Tibial nerve (tissue), 4 donors: ENCODE results near the gene PAK4. TPM values are rescaled to one million over a fixed set of nuclear protein-coding genes. Genes with fewer than 3 reads are reported as not detected.

Experiments
- DNase-seq, 2 donors: peaks; one replicate each; pipeline ENCODE4 v3.0.0-alpha.2; 2019; ENCODE audit warnings: low spot score in 2 of 2
- H3K27ac ChIP-seq, 4 donors: fragments of 200-600 bp; sonication (generic) in 3 of 4; one replicate each; pipeline ENCODE4 v1.5.1; 2017 to 2019; ENCODE audit warnings: mild to moderate bottlenecking in 1 of 4
- H3K27me3 ChIP-seq, 2 donors: fragments of 200-600 bp; sonication (generic) in 1 of 2; one replicate each; pipeline versions ENCODE4 v1.5.1 to v1.6.0; 2017 to 2019
- H3K36me3 ChIP-seq, 3 donors: fragments of 200-600 bp; sonication (generic); one replicate each; pipeline ENCODE4 v1.5.1; 2018 to 2019
- H3K4me1 ChIP-seq, 4 donors: fragments of 200-600 bp; sonication (generic) in 3 of 4; one replicate each; pipeline ENCODE4 v1.5.1; 2017 to 2019
- H3K4me3 ChIP-seq, 4 donors: fragments of 200-600 bp; sonication (generic) in 3 of 4; one replicate each; pipeline ENCODE4 v1.5.1; 2017 to 2019; ENCODE audit warnings: mild to moderate bottlenecking in 1 of 4, moderate library complexity in 1 of 4
- H3K9me3 ChIP-seq, 4 donors: fragments of 200-600 bp; sonication (generic) in 3 of 4; one replicate each; pipeline ENCODE4 v1.5.1; 2017 to 2019
- CTCF ChIP-seq, 5 experiments: fragments of 200-600 bp in 3 of 5; fragments of 450-650 bp in 2 of 5; sonication (generic) in 3 of 5; IDR thresholded peaks; one replicate each; pipeline ENCODE4 v1.5.1; 2016 to 2019; ENCODE audit warnings: antibody characterized with exemption in 5 of 5, mild to moderate bottlenecking in 3 of 5, moderate library complexity in 2 of 5
- EP300 ChIP-seq, 2 donors: sonication (generic); formaldehyde crosslinking; IDR thresholded peaks; one replicate each; pipeline ENCODE4 v1.6.1; 2017; ENCODE audit warnings: antibody characterized with exemption in 2 of 2, mild to moderate bottlenecking in 1 of 2
- POLR2A ChIP-seq, 2 donors: fragments of 450-650 bp; IDR thresholded peaks; one replicate each; pipeline ENCODE4 v1.6.1; 2017; ENCODE audit warnings: antibody characterized with exemption in 2 of 2, mild to moderate bottlenecking in 2 of 2, moderate library complexity in 2 of 2
- WGBS, 2 donors: methylation state at CpG; one replicate each; pipeline ENCODE4 v1.1.5; 2018; 5-methylcytosine and 5-hydroxymethylcytosine counted together
- total RNA-seq, 4 donors: library from RNA; depleted of rRNA; stranded (reverse); fragments of >200 nt; gene quantifications; one replicate each; pipeline ENCODE4 v1.1.0, GENCODE V29; 2016

Gene PAK4
- total RNA-seq, 4 donors from 2014 or later = 22.9 to 45.1 (median 32.3) TPM

GRCh38 chr19:39206122-39206521 lies 80.5 kb downstream of the PAK4 start:
- Histone ChIP-seq H3K27ac (no peak overlapping the region), H3K9me3 (no peaks in the 10 kb centered on the region), H3K27me3 (peaks cover 0 to 57% of the 10 kb centered on the region in 2 donors), H3K4me3 (no peak overlapping the region), H3K4me1 (no peaks in the 10 kb centered on the region), H3K36me3 (no peaks in the 10 kb centered on the region)
- TF ChIP-seq EP300 (IDR thresholded peaks at IDR 0.05) = no peak
- TF ChIP-seq POLR2A (IDR thresholded peaks at IDR 0.05) = no peak
- no peak for TF ChIP-seq CTCF (IDR thresholded peaks at IDR 0.05)
- no peak for DNase-seq
- WGBS, 2 donors = 84 to 88% methylated on average over 6 of the region's 6 CpGs

- no peak for TF ChIP-seq CTCF (IDR thresholded peaks at IDR 0.05)
- TF ChIP-seq POLR2A (IDR thresholded peaks at IDR 0.05) = no peak
- TF ChIP-seq EP300 (IDR thresholded peaks at IDR 0.05) = no peak
- H3K27me3 ChIP-seq = peaks cover 0 to 44% of the 10 kb centered on the region in 2 donors
These were observed 81.8 kb downstream of the PAK4 start for GRCh38 chr19:39207293-39207836.

DNA sequence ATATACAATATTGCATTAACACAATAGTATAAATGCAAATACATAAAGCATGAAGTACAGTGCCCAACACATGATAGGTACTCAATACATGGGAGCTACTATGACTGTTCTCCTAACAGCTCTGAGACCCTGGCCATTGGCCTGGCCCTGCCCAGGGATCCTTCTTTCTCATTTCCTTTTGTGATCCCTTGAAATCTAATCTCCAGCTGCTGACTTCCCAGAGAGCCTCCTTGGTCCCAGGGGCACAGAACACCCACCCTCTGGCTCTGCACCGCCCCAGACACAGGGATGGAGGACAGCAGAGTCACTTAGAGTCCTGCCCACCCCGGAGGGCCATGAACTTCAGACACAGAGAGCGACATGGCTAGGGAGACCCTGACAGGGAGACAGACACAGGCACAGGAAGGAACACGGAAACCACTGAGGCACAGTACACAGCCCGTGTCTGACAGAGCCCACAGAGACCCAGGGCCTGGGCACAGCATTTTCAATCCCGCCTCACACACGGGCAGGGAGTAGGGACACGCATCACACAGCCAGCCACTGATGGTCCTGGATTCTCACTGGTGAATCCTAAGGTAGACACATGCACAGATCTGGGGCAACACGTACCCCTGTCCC lies 82.7 kb downstream of the PAK4 start:
- H3K27me3 ChIP-seq = peaks cover 0 to 35% of the 10 kb centered on the region in 2 donors
- H3K4me3 ChIP-seq = no peak overlapping the region

More at GRCh38 chr19:39207293-39207836, 81.8 kb downstream of the PAK4 start:
- Histone ChIP-seq H3K36me3 (no peaks in the 10 kb centered on the region), H3K9me3 (no peaks in the 10 kb centered on the region), H3K4me1 (no peaks in the 10 kb centered on the region), H3K27ac (no peak overlapping the region), H3K4me3 (no peak overlapping the region)
- no peak for DNase-seq
- WGBS, 2 donors = 64 to 70% methylated on average over 6 of the region's 6 CpGs

GRCh38 chr19:39209196-39209595 lies 83.6 kb downstream of the PAK4 start:
- no peak for DNase-seq
- Histone ChIP-seq H3K4me1 (no peaks in the 10 kb centered on the region), H3K36me3 (no peaks in the 10 kb centered on the region), H3K9me3 (no peaks in the 10 kb centered on the region), H3K27me3 (peaks cover 0 to 26% of the 10 kb centered on the region in 2 donors), H3K4me3 (no peak overlapping the region), H3K27ac (no peak overlapping the region)
- no peak for TF ChIP-seq CTCF (IDR thresholded peaks at IDR 0.05)
- TF ChIP-seq EP300 (IDR thresholded peaks at IDR 0.05) = no peak
- TF ChIP-seq POLR2A (IDR thresholded peaks at IDR 0.05) = no peak
- WGBS, 2 donors = 70 to 73% methylated on average over 7 of the region's 7 CpGs

More for the DNA sequence above, 82.7 kb downstream of the PAK4 start:
- 74 to 79% methylated on average over 7 to 9 of the region's 9 CpGs for WGBS, 2 donors
- Histone ChIP-seq H3K4me1 (no peaks in the 10 kb centered on the region), H3K9me3 (no peaks in the 10 kb centered on the region), H3K36me3 (no peaks in the 10 kb centered on the region), H3K27ac (no peak overlapping the region)
- no peak for DNase-seq
- TF ChIP-seq POLR2A (IDR thresholded peaks at IDR 0.05) (no peak), EP300 (IDR thresholded peaks at IDR 0.05) (no peak), CTCF (IDR thresholded peaks at IDR 0.05) (no peak)

GRCh38 chr19:39211731-39212374 lies 86.3 kb downstream of the PAK4 start:
- no peaks in the 10 kb centered on the region for H3K36me3 ChIP-seq
- no peak for TF ChIP-seq EP300 (IDR thresholded peaks at IDR 0.05)
- no peak for TF ChIP-seq POLR2A (IDR thresholded peaks at IDR 0.05)
- no peak for TF ChIP-seq CTCF (IDR thresholded peaks at IDR 0.05)
- H3K4me3 ChIP-seq = no peak overlapping the region
- DNase-seq = no peak
- H3K4me1 ChIP-seq = no peaks in the 10 kb centered on the region
- H3K27ac ChIP-seq = no peak overlapping the region
- WGBS, 2 donors = 75 to 77% methylated on average over 11 to 13 of the region's 13 CpGs
- peaks cover 0 to 17% of the 10 kb centered on the region in 2 donors for H3K27me3 ChIP-seq
- peaks cover 0 to 18% (median 0%) of the 10 kb centered on the region in 4 donors for H3K9me3 ChIP-seq
